ENCODE results near the gene KAT7. TPM values are rescaled to one million over a fixed set of nuclear protein-coding genes. Genes with fewer than 3 reads are reported as not detected.

The KAT7 gene
- total and polyA plus RNA-seq, 4 donors = 8.7 to 87.5 (median 35.7) TPM

DNA sequence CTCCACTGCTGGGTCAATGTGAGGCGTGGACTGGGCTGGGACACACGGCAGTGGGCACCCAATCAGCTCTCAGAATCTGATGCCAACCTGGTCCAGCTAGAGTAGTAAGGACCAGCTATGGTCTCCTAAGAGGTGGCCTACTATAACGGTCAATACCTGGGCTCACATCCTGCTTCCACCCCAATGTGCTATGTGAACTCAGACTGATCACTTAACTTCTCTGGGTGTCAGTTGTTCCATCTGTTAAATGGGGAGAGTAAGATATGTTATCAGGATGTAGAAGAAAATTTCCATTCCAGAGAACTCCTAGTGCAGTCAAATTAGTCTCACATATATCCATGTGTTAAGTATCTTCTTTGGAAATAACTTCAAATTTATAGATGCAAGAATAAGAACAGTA lies 38.8 kb upstream of the KAT7 start:
- TF ChIP-seq, protein P1, sequence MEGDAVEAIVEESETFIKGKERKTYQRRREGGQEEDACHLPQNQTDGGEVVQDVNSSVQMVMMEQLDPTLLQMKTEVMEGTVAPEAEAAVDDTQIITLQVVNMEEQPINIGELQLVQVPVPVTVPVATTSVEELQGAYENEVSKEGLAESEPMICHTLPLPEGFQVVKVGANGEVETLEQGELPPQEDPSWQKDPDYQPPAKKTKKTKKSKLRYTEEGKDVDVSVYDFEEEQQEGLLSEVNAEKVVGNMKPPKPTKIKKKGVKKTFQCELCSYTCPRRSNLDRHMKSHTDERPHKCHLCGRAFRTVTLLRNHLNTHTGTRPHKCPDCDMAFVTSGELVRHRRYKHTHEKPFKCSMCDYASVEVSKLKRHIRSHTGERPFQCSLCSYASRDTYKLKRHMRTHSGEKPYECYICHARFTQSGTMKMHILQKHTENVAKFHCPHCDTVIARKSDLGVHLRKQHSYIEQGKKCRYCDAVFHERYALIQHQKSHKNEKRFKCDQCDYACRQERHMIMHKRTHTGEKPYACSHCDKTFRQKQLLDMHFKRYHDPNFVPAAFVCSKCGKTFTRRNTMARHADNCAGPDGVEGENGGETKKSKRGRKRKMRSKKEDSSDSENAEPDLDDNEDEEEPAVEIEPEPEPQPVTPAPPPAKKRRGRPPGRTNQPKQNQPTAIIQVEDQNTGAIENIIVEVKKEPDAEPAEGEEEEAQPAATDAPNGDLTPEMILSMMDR (IDR thresholded peaks at IDR 0.05; ENCODE audit: control extremely low read depth, extremely low read depth) = no peak
- Histone ChIP-seq H3K27me3 (ENCODE audit: control insufficient read depth in 3 of 3, insufficient read depth in 3 of 3, low read length in 2 of 3) (no peaks in the 10 kb centered on the region), H3K4me1 (ENCODE audit: control insufficient read depth in 5 of 5, insufficient read depth in 5 of 5, low read length in 5 of 5) (peaks cover 0 to 15% (median 8%) of the 10 kb centered on the region in 5 donors), H3K9ac (ENCODE audit: insufficient read depth in 1 of 2, low read length in 2 of 2) (no peak overlapping the region), H3K36me3 (ENCODE audit: control insufficient read depth in 4 of 4, insufficient read depth in 4 of 4, low read length in 4 of 4) (no peaks in the 10 kb centered on the region), H3K27ac (ENCODE audit: low read depth in 1 of 2, low read length in 1 of 2) (no peak overlapping the region), H3K4me3 (no peak overlapping the region), H3K9me3 (ENCODE audit: control insufficient read depth in 4 of 4, insufficient read depth in 3 of 4, low read length in 3 of 4) (no peaks in the 10 kb centered on the region)
- no peak for DNase-seq
- WGBS, 2 donors = 90 to 91% methylated on average over 3 of the region's 3 CpGs
- no peak for ATAC-seq (ENCODE audit: insufficient read depth, low FRiP score)

GRCh38 chr17:49752508-49752907 lies 36.0 kb upstream of the KAT7 start:
- Histone ChIP-seq H3K4me3 (no peak overlapping the region), H3K36me3 (ENCODE audit: control insufficient read depth in 4 of 4, insufficient read depth in 4 of 4, low read length in 4 of 4) (peaks cover 0 to 4% (median 0%) of the 10 kb centered on the region in 4 donors), H3K9me3 (ENCODE audit: control insufficient read depth in 4 of 4, insufficient read depth in 3 of 4, low read length in 3 of 4) (no peaks in the 10 kb centered on the region), H3K9ac (ENCODE audit: insufficient read depth in 1 of 2, low read length in 2 of 2) (no peak overlapping the region), H3K4me1 (ENCODE audit: control insufficient read depth in 5 of 5, insufficient read depth in 5 of 5, low read length in 5 of 5) (peaks cover 0 to 19% (median 11%) of the 10 kb centered on the region in 5 donors), H3K27ac (ENCODE audit: low read depth in 1 of 2, low read length in 1 of 2) (peak overlapping the region in 1 of 2 donors; percentile 17), H3K27me3 (ENCODE audit: control insufficient read depth in 3 of 3, insufficient read depth in 3 of 3, low read length in 2 of 3) (no peaks in the 10 kb centered on the region)
- TF ChIP-seq, protein P1 (IDR thresholded peaks at IDR 0.05; ENCODE audit: control extremely low read depth, extremely low read depth) = no peak
- WGBS, 2 donors = 85 to 89% methylated on average over 3 of the region's 3 CpGs
- ATAC-seq (ENCODE audit: insufficient read depth, low FRiP score) (no peak), DNase-seq (peak; percentile 28 to 53 (median 47))

- ATAC-seq (ENCODE audit: insufficient read depth, low FRiP score) (no peak), DNase-seq (peak in 1 of 3 donors; percentile 29)
- H3K36me3 ChIP-seq (ENCODE audit: control insufficient read depth in 4 of 4, insufficient read depth in 4 of 4, low read length in 4 of 4) = peaks cover 0 to 4% (median 0%) of the 10 kb centered on the region in 4 donors
- H3K9ac ChIP-seq (ENCODE audit: insufficient read depth in 1 of 2, low read length in 2 of 2) = no peak overlapping the region
- 53 to 70% methylated on average over 7 to 8 of the region's 8 CpGs for WGBS, 2 donors
- TF ChIP-seq, protein P1 (IDR thresholded peaks at IDR 0.05; ENCODE audit: control extremely low read depth, extremely low read depth) = no peak
- no peak overlapping the region for H3K27ac ChIP-seq (ENCODE audit: low read depth in 1 of 2, low read length in 1 of 2)
- H3K4me3 ChIP-seq = no peak overlapping the region
- no peaks in the 10 kb centered on the region for H3K9me3 ChIP-seq (ENCODE audit: control insufficient read depth in 4 of 4, insufficient read depth in 3 of 4, low read length in 3 of 4)
- H3K27me3 ChIP-seq (ENCODE audit: control insufficient read depth in 3 of 3, insufficient read depth in 3 of 3, low read length in 2 of 3) = no peaks in the 10 kb centered on the region
- peaks cover 0 to 19% (median 11%) of the 10 kb centered on the region in 5 donors for H3K4me1 ChIP-seq (ENCODE audit: control insufficient read depth in 5 of 5, insufficient read depth in 5 of 5, low read length in 5 of 5)
Observed at GRCh38 chr17:49753959-49754391, 34.5 kb upstream of the KAT7 start.
